HL-60 (cell line): Measurements from ENCODE around the gene AVPR2.

Source experiments
- DNase-seq, 2 experiments: peaks; one replicate each; pipeline ENCODE4 v3.0.0-alpha.2; 2010 to 2020; ENCODE audit warnings: low read depth in 1 of 2, low spot score in 1 of 2
- H3K27ac ChIP-seq: fragments of 250-450 bp; sonication (Bioruptor Pico); replicated peaks from 2 replicates; pipeline ENCODE4 v1.5.1; 2020; ENCODE audit warnings: mild to moderate bottlenecking, moderate library complexity
- H3K27me3 ChIP-seq: fragments of 250-450 bp; sonication (Bioruptor Pico); 2 replicates; pipeline ENCODE4 v1.5.1; 2021; ENCODE audit warnings: mild to moderate bottlenecking, moderate library complexity; ENCODE audit not compliant: insufficient read depth, poor library complexity, severe bottlenecking
- H3K4me3 ChIP-seq: replicated peaks from 2 replicates; pipeline ENCODE4 v1.5.1; 2011; ENCODE audit warnings: mild to moderate bottlenecking, control low read depth, low read length; ENCODE audit not compliant: insufficient read depth
- GABPA ChIP-seq: IDR thresholded peaks from 2 replicates; pipeline ENCODE4 v1.6.1; 2012; ENCODE audit warnings: low read depth
- POLR2AphosphoS5 ChIP-seq: IDR thresholded peaks from 2 replicates; pipeline ENCODE4 v1.6.1; 2012; ENCODE audit warnings: low read depth
- SPI1 ChIP-seq: IDR thresholded peaks from 2 replicates; pipeline ENCODE4 v1.6.1; 2012; ENCODE audit warnings: low read depth, mild to moderate bottlenecking, borderline replicate concordance
- TF ChIP-seq, protein P1 (sequence below): IDR thresholded peaks from one replicate; pipeline ENCODE4 v1.5.1; 2011; ENCODE audit warnings: low read length, control low read depth, inconsistent platforms; ENCODE audit not compliant: insufficient read depth
- TF ChIP-seq, protein P2 (sequence below): IDR thresholded peaks from 2 replicates; pipeline ENCODE4 v1.6.1; 2012; ENCODE audit warnings: low read depth; ENCODE audit not compliant: insufficient replicate concordance

AVPR2 gene

DNA sequence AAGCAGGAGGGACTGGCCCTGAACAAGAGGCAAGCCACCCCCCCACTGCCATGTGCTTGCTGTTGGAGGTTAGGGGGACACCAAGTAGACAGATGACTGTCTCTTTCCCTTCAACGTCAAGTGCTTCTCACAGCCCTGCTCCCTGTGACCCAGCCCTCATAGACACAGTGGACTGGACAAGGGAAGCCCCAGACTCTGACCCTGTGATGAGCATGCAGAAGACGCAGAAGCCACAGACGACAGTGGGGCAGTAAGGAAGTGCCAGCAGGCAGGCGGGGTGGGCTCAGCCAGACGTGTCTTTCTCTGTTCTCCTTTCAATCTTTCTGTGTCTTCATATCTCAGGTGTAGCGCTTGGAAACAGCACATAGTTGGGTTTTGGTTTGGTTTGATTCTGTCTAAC is 16.1 kb upstream of the AVPR2 start:
- Histone ChIP-seq H3K4me3 (no peak overlapping the region), H3K27ac (no peak overlapping the region), H3K27me3 (peaks cover 18% of the 10 kb centered on the region)
- TF ChIP-seq POLR2AphosphoS5, result no peak
- TF ChIP-seq, protein P1, sequence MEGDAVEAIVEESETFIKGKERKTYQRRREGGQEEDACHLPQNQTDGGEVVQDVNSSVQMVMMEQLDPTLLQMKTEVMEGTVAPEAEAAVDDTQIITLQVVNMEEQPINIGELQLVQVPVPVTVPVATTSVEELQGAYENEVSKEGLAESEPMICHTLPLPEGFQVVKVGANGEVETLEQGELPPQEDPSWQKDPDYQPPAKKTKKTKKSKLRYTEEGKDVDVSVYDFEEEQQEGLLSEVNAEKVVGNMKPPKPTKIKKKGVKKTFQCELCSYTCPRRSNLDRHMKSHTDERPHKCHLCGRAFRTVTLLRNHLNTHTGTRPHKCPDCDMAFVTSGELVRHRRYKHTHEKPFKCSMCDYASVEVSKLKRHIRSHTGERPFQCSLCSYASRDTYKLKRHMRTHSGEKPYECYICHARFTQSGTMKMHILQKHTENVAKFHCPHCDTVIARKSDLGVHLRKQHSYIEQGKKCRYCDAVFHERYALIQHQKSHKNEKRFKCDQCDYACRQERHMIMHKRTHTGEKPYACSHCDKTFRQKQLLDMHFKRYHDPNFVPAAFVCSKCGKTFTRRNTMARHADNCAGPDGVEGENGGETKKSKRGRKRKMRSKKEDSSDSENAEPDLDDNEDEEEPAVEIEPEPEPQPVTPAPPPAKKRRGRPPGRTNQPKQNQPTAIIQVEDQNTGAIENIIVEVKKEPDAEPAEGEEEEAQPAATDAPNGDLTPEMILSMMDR, result no peak
- TF ChIP-seq GABPA, result no peak
- TF ChIP-seq, protein P2, sequence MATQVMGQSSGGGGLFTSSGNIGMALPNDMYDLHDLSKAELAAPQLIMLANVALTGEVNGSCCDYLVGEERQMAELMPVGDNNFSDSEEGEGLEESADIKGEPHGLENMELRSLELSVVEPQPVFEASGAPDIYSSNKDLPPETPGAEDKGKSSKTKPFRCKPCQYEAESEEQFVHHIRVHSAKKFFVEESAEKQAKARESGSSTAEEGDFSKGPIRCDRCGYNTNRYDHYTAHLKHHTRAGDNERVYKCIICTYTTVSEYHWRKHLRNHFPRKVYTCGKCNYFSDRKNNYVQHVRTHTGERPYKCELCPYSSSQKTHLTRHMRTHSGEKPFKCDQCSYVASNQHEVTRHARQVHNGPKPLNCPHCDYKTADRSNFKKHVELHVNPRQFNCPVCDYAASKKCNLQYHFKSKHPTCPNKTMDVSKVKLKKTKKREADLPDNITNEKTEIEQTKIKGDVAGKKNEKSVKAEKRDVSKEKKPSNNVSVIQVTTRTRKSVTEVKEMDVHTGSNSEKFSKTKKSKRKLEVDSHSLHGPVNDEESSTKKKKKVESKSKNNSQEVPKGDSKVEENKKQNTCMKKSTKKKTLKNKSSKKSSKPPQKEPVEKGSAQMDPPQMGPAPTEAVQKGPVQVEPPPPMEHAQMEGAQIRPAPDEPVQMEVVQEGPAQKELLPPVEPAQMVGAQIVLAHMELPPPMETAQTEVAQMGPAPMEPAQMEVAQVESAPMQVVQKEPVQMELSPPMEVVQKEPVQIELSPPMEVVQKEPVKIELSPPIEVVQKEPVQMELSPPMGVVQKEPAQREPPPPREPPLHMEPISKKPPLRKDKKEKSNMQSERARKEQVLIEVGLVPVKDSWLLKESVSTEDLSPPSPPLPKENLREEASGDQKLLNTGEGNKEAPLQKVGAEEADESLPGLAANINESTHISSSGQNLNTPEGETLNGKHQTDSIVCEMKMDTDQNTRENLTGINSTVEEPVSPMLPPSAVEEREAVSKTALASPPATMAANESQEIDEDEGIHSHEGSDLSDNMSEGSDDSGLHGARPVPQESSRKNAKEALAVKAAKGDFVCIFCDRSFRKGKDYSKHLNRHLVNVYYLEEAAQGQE, result no peak
- no peak for TF ChIP-seq SPI1
- no peak for DNase-seq

DNA sequence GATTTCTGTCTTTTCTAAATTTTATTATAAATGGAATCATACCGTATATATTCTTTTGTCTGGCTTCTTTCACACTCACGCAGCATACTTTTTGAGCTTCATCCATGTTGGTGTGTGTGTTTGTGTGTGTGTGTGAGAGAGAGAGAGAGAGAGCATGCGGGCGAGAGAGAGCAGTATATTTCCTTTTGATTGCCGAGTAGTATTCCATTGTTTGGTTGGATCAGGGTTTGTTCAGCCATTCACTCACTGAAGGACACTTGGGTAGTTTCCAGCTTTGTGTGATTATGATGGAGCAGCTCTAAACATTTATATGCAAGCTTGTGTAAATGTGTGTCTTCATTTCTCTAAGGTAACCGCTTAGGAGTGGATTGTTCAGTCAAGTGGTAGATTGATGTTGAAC is 15.3 kb upstream of the AVPR2 start:
- Histone ChIP-seq H3K27me3 (peaks cover 18% of the 10 kb centered on the region), H3K4me3 (no peak overlapping the region), H3K27ac (no peak overlapping the region)
- TF ChIP-seq, protein P1, result no peak
- TF ChIP-seq POLR2AphosphoS5 (no peak), GABPA (no peak), SPI1 (no peak)
- TF ChIP-seq, protein P2, result no peak
- no peak for DNase-seq

DNA sequence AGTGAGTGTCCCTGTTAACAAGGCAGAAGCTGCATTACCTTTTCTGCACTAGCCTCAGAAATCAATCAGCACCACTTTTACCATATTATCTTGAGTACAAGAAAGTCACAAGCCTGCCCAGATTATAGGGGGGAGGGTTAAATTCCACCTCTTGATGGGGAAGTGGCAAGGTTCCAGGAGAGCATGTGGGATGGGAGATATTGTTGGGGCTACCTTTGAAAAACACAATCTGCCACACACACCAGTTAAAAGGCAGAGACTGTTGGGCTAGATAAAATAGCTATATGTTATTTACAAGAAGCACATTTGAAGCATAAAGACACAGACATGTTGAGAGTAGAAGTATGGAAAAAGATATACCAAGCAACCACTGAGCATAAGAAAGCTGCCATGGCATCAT is 6.6 kb upstream of the AVPR2 start:
- H3K27ac ChIP-seq, result no peak overlapping the region
- no peaks in the 10 kb centered on the region for H3K27me3 ChIP-seq
- DNase-seq, result no peak
- TF ChIP-seq GABPA, result no peak
- no peak for TF ChIP-seq POLR2AphosphoS5
- TF ChIP-seq, protein P1, result no peak
- TF ChIP-seq SPI1, result no peak
- TF ChIP-seq, protein P2, result no peak
- no peak overlapping the region for H3K4me3 ChIP-seq
